ENCODE results near the gene AGR2.

GRCh38 chr7:16747102-16747501 lies 57.7 kb downstream of the AGR2 start:
- TF ChIP-seq ZNF274 (IDR thresholded peaks at IDR 0.05; ENCODE audit: low read depth, low read length) (no peak), YY1 (IDR thresholded peaks at IDR 0.05; ENCODE audit: insufficient read depth, insufficient read length) (no peak), SUZ12 (IDR thresholded peaks at IDR 0.05; ENCODE audit: extremely low read depth, insufficient read depth, insufficient read length) (no peak)
